IMR-90 (cell line): ENCODE measurements around the gene IFIH1.

ENCODE experiments used
- CTCF ChIP-seq: conservative IDR thresholded peaks from 2 replicates; pipeline ENCODE4 v1.5.1; 2012; ENCODE audit warnings: mild to moderate bottlenecking, low read depth, low read length, improper control_type of control experiment
- ELK1 ChIP-seq: fragments of 150-350 bp; IDR thresholded peaks from 2 replicates; pipeline ENCODE4 v1.6.1; 2016; ENCODE audit warnings: low read depth, mild to moderate bottlenecking, low read length, moderate library complexity, borderline replicate concordance
- FOS ChIP-seq: fragments of 150-350 bp; IDR thresholded peaks from 2 replicates; pipeline ENCODE4 v1.6.1; 2016; ENCODE audit warnings: low read depth, low read length
- MAFK ChIP-seq: IDR thresholded peaks from 2 replicates; pipeline ENCODE4 v1.6.1; 2012; ENCODE audit warnings: low read depth, low read length, improper control_type of control experiment
- MAZ ChIP-seq: IDR thresholded peaks from 2 replicates; pipeline ENCODE4 v1.6.1; 2012; ENCODE audit warnings: low read depth, mild to moderate bottlenecking, low read length, improper control_type of control experiment, moderate library complexity, borderline replicate concordance
- MXI1 ChIP-seq: IDR thresholded peaks from 2 replicates; pipeline ENCODE4 v1.6.1; 2012; ENCODE audit warnings: low read depth, mild to moderate bottlenecking, low read length, moderate library complexity, borderline replicate concordance
- POLR2A ChIP-seq: IDR thresholded peaks from 2 replicates; pipeline ENCODE4 v1.6.1; 2012; ENCODE audit warnings: mild to moderate bottlenecking, low read depth, low read length
- RFX5 ChIP-seq: IDR thresholded peaks from 2 replicates; pipeline ENCODE4 v1.8.0; 2012; ENCODE audit warnings: low read depth, mild to moderate bottlenecking, low read length, moderate library complexity
- USF2 ChIP-seq: fragments of 150-350 bp; IDR thresholded peaks from 2 replicates; pipeline ENCODE4 v1.6.1; 2017; ENCODE audit warnings: mild to moderate bottlenecking, antibody characterized with exemption, low read length, low read depth

- TF ChIP-seq CTCF (no peak), USF2 (no peak), RFX5 (no peak), POLR2A (no peak), MAFK (no peak), MAZ (no peak), MXI1 (no peak), FOS (no peak), ELK1 (no peak)
Observed at GRCh38 chr2:162317861-162318327, 590 bp downstream of the IFIH1 start.
